SK-N-SH (cell line): ENCODE data around the gene TOX2. TPM values are rescaled to one million over a fixed set of nuclear protein-coding genes. Genes with fewer than 3 reads are reported as not detected.

ENCODE experiments used
- CTCF ChIA-PET: fragments of 300-600, 350-600 bp; formaldehyde crosslinking; extraction: SDS; loops from one replicate; lab custom pipeline; 2021; lab: Yijun Ruan, JAX
- POLR2A ChIA-PET: fragments of 350-600 bp; sonication (Branson Sonifier 250); formaldehyde crosslinking; extraction: SDS; loops from one replicate; lab custom pipeline; 2020; ENCODE audit warnings: antibody characterized with exemption, inconsistent platforms; lab: Yijun Ruan, JAX
- DNase-seq: peaks from one replicate; pipeline ENCODE4 v3.0.0; 2012
- H2AFZ ChIP-seq: fragments of 200-600 bp; sonication (generic); 2 replicates; pipeline ENCODE4 v1.8.1; 2016; ENCODE audit warnings: antibody characterized with exemption, mild to moderate bottlenecking, low read depth
- H3F3A ChIP-seq: fragments of 200-600 bp; sonication (generic); replicated peaks from 2 replicates; pipeline ENCODE3; 2016; ENCODE audit warnings: antibody characterized with exemption, mild to moderate bottlenecking; ENCODE audit not compliant: insufficient read depth
- H3K27ac ChIP-seq, 2 experiments: fragments of 200-500 bp in 1 of 2; fragments of 200-600 bp in 1 of 2; sonication (Bioruptor generic) in 1 of 2; sonication (generic), shearing (Covaris generic) in 1 of 2; 2 replicates each; pipeline versions ENCODE4 v1.5.1 to v1.6.1; 2014 to 2016; ENCODE audit warnings: low read depth in 2 of 2, inconsistent platforms in 1 of 2, low read length in 1 of 2, mild to moderate bottlenecking in 1 of 2, mixed read lengths in 1 of 2
- H3K27me3 ChIP-seq: fragments of 200-600 bp; sonication (generic), shearing (Covaris generic); 2 replicates; pipeline ENCODE4 v1.6.1; 2016; ENCODE audit warnings: mixed run types; ENCODE audit not compliant: insufficient read depth
- H3K36me3 ChIP-seq, 2 experiments: fragments of 200-500 bp in 1 of 2; fragments of 200-600 bp in 1 of 2; sonication (Bioruptor generic) in 1 of 2; sonication (generic) in 1 of 2; replicated peaks in 1 of 2; 2 replicates each; pipeline versions ENCODE3 to v1.5.1; 2014 to 2016; ENCODE audit warnings: low read length in 1 of 2, mild to moderate bottlenecking in 1 of 2; ENCODE audit not compliant: insufficient read depth in 2 of 2, control insufficient read depth in 1 of 2
- H3K4me1 ChIP-seq, 2 experiments: fragments of 200-500 bp in 1 of 2; fragments of 200-600 bp in 1 of 2; sonication (Bioruptor generic) in 1 of 2; sonication (generic), shearing (Covaris generic) in 1 of 2; 2 replicates each; pipeline versions ENCODE4 v1.5.1 to v1.6.1; 2014 to 2016; ENCODE audit warnings: low read depth in 1 of 2, low read length in 1 of 2, mixed run types in 1 of 2; ENCODE audit not compliant: insufficient read depth in 2 of 2, control insufficient read depth in 1 of 2
- H3K4me2 ChIP-seq: fragments of 200-600 bp; sonication (generic), shearing (Covaris generic); 2 replicates; pipeline ENCODE4 v1.6.1; 2017; ENCODE audit warnings: mixed run types
- H3K4me3 ChIP-seq, 2 experiments: fragments of 200-500 bp in 1 of 2; fragments of 200-600 bp in 1 of 2; sonication (Bioruptor generic) in 1 of 2; sonication (generic), shearing (Covaris generic) in 1 of 2; 2 replicates each; pipeline versions ENCODE4 v1.5.1 to v1.8.1; 2014 to 2016; ENCODE audit warnings: low read depth in 2 of 2, inconsistent platforms in 1 of 2, low read length in 1 of 2, mild to moderate bottlenecking in 1 of 2, mixed read lengths in 1 of 2, moderate library complexity in 1 of 2
- H3K79me2 ChIP-seq: fragments of 200-600 bp; sonication (generic); 2 replicates; pipeline ENCODE4 v1.8.1; 2017; ENCODE audit warnings: mild to moderate bottlenecking; ENCODE audit not compliant: insufficient read depth
- H3K9ac ChIP-seq: fragments of 200-600 bp; sonication (generic); 2 replicates; pipeline ENCODE4 v1.6.1; 2017; ENCODE audit warnings: mixed run types
- H3K9me2 ChIP-seq: fragments of 200-600 bp; sonication (generic); 2 replicates; pipeline ENCODE4 v1.6.1; 2017; ENCODE audit warnings: mixed run types
- H3K9me3 ChIP-seq: fragments of 200-600 bp; sonication (generic); 2 replicates; pipeline ENCODE4 v1.6.1; 2017; ENCODE audit warnings: mixed run types, mild to moderate bottlenecking, moderate library complexity
- H4K20me1 ChIP-seq: fragments of 200-600 bp; sonication (generic); 2 replicates; pipeline ENCODE4 v1.6.1; 2017; ENCODE audit warnings: mild to moderate bottlenecking, mixed run types; ENCODE audit not compliant: insufficient read depth
- EZH2phosphoT487 ChIP-seq: fragments of 200-600 bp; sonication (generic); IDR thresholded peaks from 2 replicates; pipeline ENCODE4 v1.6.1; 2017; ENCODE audit warnings: low read depth, mixed run types, mild to moderate bottlenecking, antibody characterized with exemption, moderate library complexity, borderline replicate concordance
- FOXJ3 ChIP-seq: sonication (generic); formaldehyde crosslinking; IDR thresholded peaks from 2 replicates; pipeline ENCODE4 v1.5.1; 2020; ENCODE audit warnings: mild to moderate bottlenecking, missing genetic modification reagents
- GABPA ChIP-seq: IDR thresholded peaks from 2 replicates; pipeline ENCODE4 v1.4.0; 2012; ENCODE audit warnings: low read depth, mild to moderate bottlenecking
- IRF3 ChIP-seq: fragments of 150-350 bp; IDR thresholded peaks from 2 replicates; pipeline ENCODE4 v1.6.1; 2016; ENCODE audit warnings: mild to moderate bottlenecking, low read depth, low read length
- MAX ChIP-seq: IDR thresholded peaks from 2 replicates; pipeline ENCODE4 v1.4.0; 2012; ENCODE audit warnings: low read depth
- NFIC ChIP-seq: IDR thresholded peaks from 2 replicates; pipeline ENCODE4 v1.4.0; 2012; ENCODE audit warnings: borderline replicate concordance
- NRF1 ChIP-seq: IDR thresholded peaks from 2 replicates; pipeline ENCODE4 v1.6.1; 2012; ENCODE audit warnings: low read depth, mild to moderate bottlenecking, low read length
- POLR2AphosphoS5 ChIP-seq: IDR thresholded peaks from 2 replicates; pipeline ENCODE4 v1.6.1; 2012; ENCODE audit warnings: low read depth, low read length
- RCOR1 ChIP-seq: fragments of 150-350 bp; IDR thresholded peaks from 2 replicates; pipeline ENCODE4 v1.6.1; 2017; ENCODE audit warnings: antibody characterized with exemption, low read length
- RFX5 ChIP-seq: IDR thresholded peaks from 2 replicates; pipeline ENCODE4 v1.6.1; 2012; ENCODE audit warnings: mild to moderate bottlenecking, improper control_type of control experiment, low read length
- SIN3A ChIP-seq: IDR thresholded peaks from 2 replicates; pipeline ENCODE4 v1.6.1; 2012; ENCODE audit warnings: low read depth, mild to moderate bottlenecking, low read length, moderate library complexity, borderline replicate concordance
- SMC3 ChIP-seq: IDR thresholded peaks from 2 replicates; pipeline ENCODE4 v1.6.1; 2012; ENCODE audit warnings: low read depth, low read length, improper control_type of control experiment
- TEAD4 ChIP-seq: IDR thresholded peaks from 2 replicates; pipeline ENCODE4 v1.4.0; 2012; ENCODE audit warnings: mild to moderate bottlenecking, borderline replicate concordance; ENCODE audit not compliant: insufficient read depth
- USF2 ChIP-seq: fragments of 150-350 bp; IDR thresholded peaks from 2 replicates; pipeline ENCODE4 v1.6.1; 2017; ENCODE audit warnings: antibody characterized with exemption, low read length, low read depth, borderline replicate concordance
- YY1 ChIP-seq: IDR thresholded peaks from 2 replicates; pipeline ENCODE4 v1.4.0; 2012; ENCODE audit warnings: low read depth, mild to moderate bottlenecking
- WGBS: methylation state at CpG from one replicate; pipeline ENCODE4 v1.1.6; 2017; ENCODE audit warnings: low lambda C conversion rate; 5-methylcytosine and 5-hydroxymethylcytosine counted together
- polyA plus RNA-seq, 3 experiments: library from polyadenylated mRNA; depleted of rRNA; stranded (reverse); fragments of >200 nt; gene quantifications; 2 replicates each; pipeline ENCODE4 v1.2.3, GENCODE V29; 2012
- TF ChIP-seq, protein P1 (sequence below): fragments of 200-600 bp; sonication (generic); IDR thresholded peaks from 2 replicates; pipeline ENCODE4 v1.6.1; 2017; ENCODE audit warnings: antibody characterized with exemption, mild to moderate bottlenecking, moderate library complexity

Gene TOX2
- polyA plus RNA-seq, 1 of the 3 experiments (the other 2 are of a cell fraction): 15.4 TPM

DNA sequence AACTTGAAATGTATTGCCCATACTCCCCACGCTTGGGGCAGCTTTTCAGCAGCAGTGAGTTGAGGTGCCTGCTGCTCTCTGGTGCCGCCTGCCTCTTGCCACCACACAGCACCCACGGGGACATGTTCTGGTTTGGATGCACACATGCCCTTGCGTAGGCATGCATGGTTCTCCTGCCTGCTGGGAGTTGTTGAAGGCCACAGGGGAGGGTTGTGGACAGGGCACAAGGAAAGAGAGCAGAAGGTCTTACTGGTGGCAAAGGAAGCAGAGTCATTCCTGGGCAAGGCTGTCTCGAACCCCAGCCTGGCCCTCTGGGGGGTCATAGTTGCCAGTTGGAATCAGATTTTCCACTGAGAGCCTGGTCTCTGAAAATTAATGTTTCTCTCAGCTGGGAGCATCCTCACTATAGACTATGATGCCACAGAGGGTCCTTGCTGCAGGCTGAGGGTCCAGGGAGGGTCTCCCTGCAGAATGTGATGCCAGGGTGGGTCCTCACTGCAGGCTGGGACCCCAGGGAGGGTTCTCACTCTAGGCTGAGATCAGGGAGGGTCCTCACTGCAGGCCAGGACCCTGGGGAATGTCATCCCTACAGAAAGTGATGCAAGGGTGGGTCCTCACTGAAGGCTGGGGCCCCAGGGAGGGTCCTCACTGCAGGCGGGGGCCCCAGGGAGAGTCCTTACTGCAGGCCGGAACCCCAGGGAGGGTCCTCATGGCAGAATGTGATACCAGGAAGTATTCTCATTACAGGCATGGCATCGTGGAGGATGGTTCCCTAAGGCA, 59.2 kb downstream of the TOX2 start:
- no peaks in the 10 kb centered on the region for H3K9me2 ChIP-seq
- DNase-seq: no peak
- no peaks in the 10 kb centered on the region for H4K20me1 ChIP-seq
- no peaks in the 10 kb centered on the region for H3K9me3 ChIP-seq
- no peak overlapping the region for H3K9ac ChIP-seq
- ChIA-PET CTCF (interaction anchor here (1.0 to 2.0 kb wide), 4 partner anchors 9 to 223 kb away, joined by 3 to 6 read pairs (median 5); no protein-coding TSS in a partner anchor), POLR2A (no interaction called here)
- H3K4me3 ChIP-seq: no peak overlapping the region
- no peaks in the 10 kb centered on the region for H3K27me3 ChIP-seq
- no peaks in the 10 kb centered on the region for H3K79me2 ChIP-seq
- peaks cover 0 to 6% of the 10 kb centered on the region in 2 experiments; a peak in 2 of 4 replicates for H3K4me1 ChIP-seq
- no peaks in the 10 kb centered on the region for H3F3A ChIP-seq
- no peaks in the 10 kb centered on the region for H3K36me3 ChIP-seq
- TF ChIP-seq NFIC: no peak
- no peak for TF ChIP-seq GABPA
- TF ChIP-seq, protein P1, sequence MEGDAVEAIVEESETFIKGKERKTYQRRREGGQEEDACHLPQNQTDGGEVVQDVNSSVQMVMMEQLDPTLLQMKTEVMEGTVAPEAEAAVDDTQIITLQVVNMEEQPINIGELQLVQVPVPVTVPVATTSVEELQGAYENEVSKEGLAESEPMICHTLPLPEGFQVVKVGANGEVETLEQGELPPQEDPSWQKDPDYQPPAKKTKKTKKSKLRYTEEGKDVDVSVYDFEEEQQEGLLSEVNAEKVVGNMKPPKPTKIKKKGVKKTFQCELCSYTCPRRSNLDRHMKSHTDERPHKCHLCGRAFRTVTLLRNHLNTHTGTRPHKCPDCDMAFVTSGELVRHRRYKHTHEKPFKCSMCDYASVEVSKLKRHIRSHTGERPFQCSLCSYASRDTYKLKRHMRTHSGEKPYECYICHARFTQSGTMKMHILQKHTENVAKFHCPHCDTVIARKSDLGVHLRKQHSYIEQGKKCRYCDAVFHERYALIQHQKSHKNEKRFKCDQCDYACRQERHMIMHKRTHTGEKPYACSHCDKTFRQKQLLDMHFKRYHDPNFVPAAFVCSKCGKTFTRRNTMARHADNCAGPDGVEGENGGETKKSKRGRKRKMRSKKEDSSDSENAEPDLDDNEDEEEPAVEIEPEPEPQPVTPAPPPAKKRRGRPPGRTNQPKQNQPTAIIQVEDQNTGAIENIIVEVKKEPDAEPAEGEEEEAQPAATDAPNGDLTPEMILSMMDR: no peak
- no peak for TF ChIP-seq MAX
- no peak for TF ChIP-seq POLR2AphosphoS5
- TF ChIP-seq SMC3: no peak
- no peak for TF ChIP-seq NRF1
- H2AFZ ChIP-seq: no peak overlapping the region
- H3K27ac ChIP-seq: no peak overlapping the region
- WGBS: 85% methylated on average over 6 of the region's 8 CpGs
- H3K4me2 ChIP-seq: no peak overlapping the region

- H2AFZ ChIP-seq: no peak overlapping the region
- H4K20me1 ChIP-seq: no peaks in the 10 kb centered on the region
- H3K27ac ChIP-seq: peak overlapping the region in 1 of 2 experiments; percentile 75; a peak in 2 of 4 replicates
- H3K4me3 ChIP-seq: no peak overlapping the region
- H3K79me2 ChIP-seq: no peaks in the 10 kb centered on the region
- no peaks in the 10 kb centered on the region for H3K27me3 ChIP-seq
- H3K36me3 ChIP-seq: no peaks in the 10 kb centered on the region
- H3K9ac ChIP-seq: no peak overlapping the region; the same call in 1 of the 2 replicates
- CTCF ChIA-PET: interaction anchor here (1.6 kb wide), 1 partner anchor 8 kb away, joined by 5 read pairs; no protein-coding TSS in a partner anchor
- H3K4me1 ChIP-seq: peaks cover 0 to 6% of the 10 kb centered on the region in 2 experiments; a peak in 1 of 4 replicates
- WGBS: 97% methylated on average over 5 of the region's 5 CpGs
- no peaks in the 10 kb centered on the region for H3K9me3 ChIP-seq
- no peak overlapping the region for H3K4me2 ChIP-seq
- no peaks in the 10 kb centered on the region for H3K9me2 ChIP-seq
- no peak for DNase-seq
- POLR2A ChIA-PET: no interaction called here
- no peaks in the 10 kb centered on the region for H3F3A ChIP-seq
- no peak for TF ChIP-seq RCOR1
- TF ChIP-seq SIN3A: no peak
- no peak for TF ChIP-seq RFX5
- no peak for TF ChIP-seq FOXJ3 (CRISPR knock-in tag)
- TF ChIP-seq YY1: no peak
- no peak for TF ChIP-seq IRF3
- TF ChIP-seq USF2: no peak
- no peak for TF ChIP-seq NRF1
- TF ChIP-seq, protein P1: no peak
- TF ChIP-seq GABPA: no peak
- no peak for TF ChIP-seq SMC3
- no peak for TF ChIP-seq NFIC
- TF ChIP-seq TEAD4: no peak
- TF ChIP-seq EZH2phosphoT487: no peak
Measured at GRCh38 chr20:43974695-43975094, 60.0 kb downstream of the TOX2 start.
